PC-3 (cell line): ENCODE data around the gene HSPB6.

Source experiments
- CTCF ChIP-seq: fragments of 300-600 bp; sonication (generic); conservative IDR thresholded peaks from 2 replicates; pipeline ENCODE4 v1.5.1; 2017; ENCODE audit warnings: antibody characterized with exemption, low read depth, mild to moderate bottlenecking, low read length
- EZH2 ChIP-seq: fragments of 300-600 bp; sonication (generic); IDR thresholded peaks from one replicate; pipeline ENCODE4 v1.6.1; 2017; ENCODE audit warnings: antibody characterized with exemption, mild to moderate bottlenecking, low read length; ENCODE audit not compliant: unreplicated experiment

GRCh38 chr19:35721374-35721773 is 35.5 kb downstream of the HSPB6 start:
- no peak for TF ChIP-seq CTCF
- TF ChIP-seq EZH2 = no peak
